GM21717 (cell line): ENCODE results near the gene TMEM208.

Source experiments
- ATAC-seq: cut with Tn5 transposase; IDR thresholded peaks from one replicate; pipeline ENCODE4 v1.9.1; 2021; ENCODE audit warnings: mild to moderate bottlenecking, moderate library complexity; ENCODE audit not compliant: unreplicated experiment

TMEM208 gene

DNA sequence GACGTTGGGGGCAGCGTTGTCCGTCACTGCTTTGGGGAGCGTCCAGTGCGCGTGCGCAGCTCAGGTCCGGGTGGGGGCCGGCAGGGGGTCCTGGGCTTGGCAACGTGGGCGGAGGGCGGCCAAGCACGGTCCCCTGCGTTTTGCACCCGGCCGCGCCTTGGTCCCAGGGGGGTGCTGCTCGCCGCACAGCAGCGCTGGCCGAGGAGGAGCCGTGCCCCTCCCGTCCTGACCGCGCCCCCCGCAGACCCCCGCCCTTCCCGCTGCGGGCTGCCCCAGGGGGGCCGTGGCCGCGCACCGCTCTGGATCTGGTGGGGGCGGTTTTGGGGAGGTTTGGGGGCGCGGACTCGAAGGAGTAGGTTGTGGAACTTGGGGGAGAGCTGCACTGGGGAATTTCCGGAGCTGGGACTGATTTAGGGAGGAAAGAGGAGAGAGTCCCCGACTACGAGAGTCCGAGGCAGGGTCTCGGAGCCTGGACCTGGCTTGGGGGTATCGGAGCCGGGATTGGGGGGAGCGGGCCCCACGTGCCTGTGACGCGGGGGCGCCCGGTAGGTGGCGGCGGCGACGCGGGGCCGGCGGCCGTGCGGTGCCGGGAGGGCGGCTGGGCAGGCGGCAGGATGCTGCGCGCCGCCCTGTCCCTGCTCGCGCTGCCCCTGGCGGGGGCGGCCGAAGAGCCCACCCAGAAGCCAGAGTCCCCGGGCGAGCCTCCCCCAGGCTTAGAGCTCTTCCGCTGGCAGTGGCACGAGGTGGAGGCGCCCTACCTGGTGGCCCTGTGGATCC lies 21.7 kb downstream of the TMEM208 start, which contains the start of gene SLC9A5:
TSS of gene SLC9A5 (plus strand) at position 579 of the 777 bp plus-strand sequence. CDS start at position 615, 36 bp downstream.
- ATAC-seq: no peak

- ATAC-seq: no peak
These were observed 22.5 kb downstream of the TMEM208 start for GRCh38 chr16:67249178-67250044.

GRCh38 chr16:67250045-67250327 lies 23.1 kb downstream of the TMEM208 start:
- ATAC-seq: no peak

- no peak for ATAC-seq
These were observed 25.9 kb downstream of the TMEM208 start for GRCh38 chr16:67252609-67253497.

- no peak for ATAC-seq
These were observed 28.0 kb downstream of the TMEM208 start for GRCh38 chr16:67254801-67255552.

- ATAC-seq: no peak
These were observed 28.8 kb downstream of the TMEM208 start for GRCh38 chr16:67255553-67256221.

DNA sequence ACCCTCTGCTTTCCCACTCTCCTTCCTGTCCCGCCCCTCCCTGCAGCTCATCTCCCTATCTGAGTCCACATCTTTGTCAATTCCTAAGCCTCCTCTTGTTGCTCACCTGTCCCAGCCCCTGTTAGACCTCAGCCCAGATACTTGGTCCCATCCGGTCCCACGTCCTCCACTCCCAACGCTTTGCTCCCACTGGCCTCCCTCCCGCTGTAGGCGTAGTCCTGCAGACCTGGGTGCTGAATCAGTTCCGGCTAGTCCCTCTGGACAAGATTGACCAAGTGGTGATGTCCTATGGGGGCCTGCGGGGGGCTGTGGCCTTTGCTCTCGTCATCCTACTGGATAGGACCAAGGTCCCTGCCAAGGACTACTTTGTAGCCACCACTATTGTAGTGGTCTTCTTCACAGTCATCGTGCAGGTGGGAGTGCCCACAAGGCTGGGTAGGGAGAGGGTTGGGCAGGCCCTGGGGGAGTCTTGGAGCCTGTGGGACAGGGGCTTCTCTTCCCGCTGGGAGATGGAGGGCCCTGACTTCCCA lies 29.8 kb downstream of the TMEM208 start:
- no peak for ATAC-seq

- ATAC-seq: no peak
These were observed 30.7 kb downstream of the TMEM208 start for GRCh38 chr16:67257486-67258160.

- ATAC-seq: no peak
These were observed 31.4 kb downstream of the TMEM208 start for GRCh38 chr16:67258161-67258835.

DNA sequence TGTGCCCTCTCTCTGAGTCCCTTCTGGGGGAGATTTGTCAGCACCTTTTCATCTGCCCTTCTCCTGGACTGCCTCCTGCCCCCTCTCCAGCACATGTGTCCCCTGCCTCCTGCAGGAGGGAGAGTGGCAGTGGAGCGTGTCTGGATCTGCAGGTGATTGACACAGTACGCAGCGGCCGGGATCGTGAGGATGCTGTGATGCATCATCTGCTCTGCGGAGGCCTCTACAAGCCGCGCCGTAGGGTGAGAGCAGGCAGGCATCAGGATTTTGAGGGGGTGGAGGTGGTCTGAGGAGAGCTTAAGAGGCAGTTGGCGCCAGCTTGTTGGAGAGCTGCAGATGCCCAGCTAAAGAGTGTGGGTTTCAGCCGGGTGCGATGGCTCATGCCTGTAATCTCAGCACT lies 32.8 kb downstream of the TMEM208 start:
- no peak for ATAC-seq

DNA sequence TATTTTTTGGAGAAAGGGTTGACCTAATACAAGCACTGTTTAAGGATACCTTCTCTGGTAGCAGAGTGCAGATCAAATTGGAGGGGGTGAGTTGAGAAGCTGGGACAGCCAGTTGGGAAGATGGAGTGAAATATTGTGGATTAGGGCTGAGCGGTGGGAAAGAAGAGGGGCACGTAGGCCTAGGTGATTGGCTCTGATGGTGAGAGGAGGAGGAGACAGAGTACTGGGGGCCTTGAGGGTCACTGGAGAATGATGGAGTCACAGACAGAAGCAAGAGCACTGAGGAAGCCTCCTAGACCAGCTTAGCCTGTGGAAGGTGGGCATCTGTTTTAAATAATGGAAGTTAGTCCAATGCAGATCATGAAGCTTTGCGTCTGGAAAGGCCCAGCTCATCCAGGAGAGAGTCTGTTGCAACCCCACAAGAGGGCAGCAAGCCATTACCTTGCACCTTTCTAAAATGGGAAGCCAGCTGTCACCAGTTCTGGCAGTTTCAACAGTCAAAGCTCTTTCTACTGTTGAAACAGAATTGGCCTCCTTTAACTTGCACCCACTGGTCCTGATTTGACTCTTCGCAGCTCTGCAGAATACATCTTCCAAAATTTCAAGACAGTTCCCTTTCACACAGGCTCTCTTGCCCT lies 33.6 kb downstream of the TMEM208 start:
- ATAC-seq: no peak

- no peak for ATAC-seq
These were observed 36.3 kb downstream of the TMEM208 start for GRCh38 chr16:67263201-67263600.

GRCh38 chr16:67264277-67264676 lies 37.3 kb downstream of the TMEM208 start:
- ATAC-seq: no peak

GRCh38 chr16:67264866-67265265 lies 37.9 kb downstream of the TMEM208 start:
- ATAC-seq: no peak

DNA sequence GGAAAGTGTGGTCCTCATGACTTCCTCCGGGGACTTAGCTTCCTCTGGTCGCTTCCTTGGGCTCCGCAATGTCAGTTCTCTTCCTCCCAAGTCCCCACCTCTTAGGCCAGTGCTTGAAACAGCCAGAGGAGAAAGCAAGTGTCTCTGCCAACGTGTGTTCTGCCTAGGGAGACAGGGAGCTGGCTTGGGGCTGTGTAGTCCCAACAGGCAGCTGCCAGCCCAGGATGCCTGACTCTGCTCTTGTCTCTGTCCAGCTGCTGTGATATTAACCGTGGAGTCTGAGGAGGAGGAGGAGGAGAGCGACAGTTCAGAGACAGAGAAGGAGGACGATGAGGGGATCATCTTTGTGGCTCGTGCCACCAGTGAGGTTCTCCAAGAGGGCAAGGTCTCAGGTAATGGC lies 38.9 kb downstream of the TMEM208 start:
- no peak for ATAC-seq

- ATAC-seq: no peak
These were observed 41.2 kb downstream of the TMEM208 start for GRCh38 chr16:67268136-67268579.

- ATAC-seq: no peak
These were observed 42.8 kb downstream of the TMEM208 start for GRCh38 chr16:67269766-67270165.

DNA sequence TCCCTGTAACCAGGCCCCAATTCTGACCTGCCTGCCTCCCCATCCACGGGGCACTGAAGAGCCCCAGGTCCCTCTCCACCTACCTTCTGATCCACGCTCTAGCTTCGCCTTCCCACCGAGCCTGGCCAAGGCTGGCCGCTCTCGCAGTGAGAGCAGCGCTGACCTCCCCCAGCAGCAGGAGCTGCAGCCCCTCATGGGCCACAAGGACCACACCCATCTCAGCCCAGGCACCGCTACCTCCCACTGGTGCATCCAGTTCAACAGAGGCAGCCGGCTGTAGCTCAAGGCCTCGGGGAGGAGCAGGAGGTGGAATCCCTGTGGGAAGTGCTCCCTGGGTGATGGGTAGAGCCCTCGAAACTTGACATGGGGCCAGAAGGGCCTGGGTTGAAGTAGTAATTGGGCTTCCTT lies 44.0 kb downstream of the TMEM208 start:
- ATAC-seq: no peak
